ENCODE data around the gene HYPK. TPM values are rescaled to one million over a fixed set of nuclear protein-coding genes. Genes with fewer than 3 reads are reported as not detected.

Gene HYPK
- total RNA-seq, 1 donor from 2014 or later = 20.2 TPM

GRCh38 chr15:43851251-43851650 lies 50.9 kb downstream of the HYPK start:
- TF ChIP-seq, protein P1, sequence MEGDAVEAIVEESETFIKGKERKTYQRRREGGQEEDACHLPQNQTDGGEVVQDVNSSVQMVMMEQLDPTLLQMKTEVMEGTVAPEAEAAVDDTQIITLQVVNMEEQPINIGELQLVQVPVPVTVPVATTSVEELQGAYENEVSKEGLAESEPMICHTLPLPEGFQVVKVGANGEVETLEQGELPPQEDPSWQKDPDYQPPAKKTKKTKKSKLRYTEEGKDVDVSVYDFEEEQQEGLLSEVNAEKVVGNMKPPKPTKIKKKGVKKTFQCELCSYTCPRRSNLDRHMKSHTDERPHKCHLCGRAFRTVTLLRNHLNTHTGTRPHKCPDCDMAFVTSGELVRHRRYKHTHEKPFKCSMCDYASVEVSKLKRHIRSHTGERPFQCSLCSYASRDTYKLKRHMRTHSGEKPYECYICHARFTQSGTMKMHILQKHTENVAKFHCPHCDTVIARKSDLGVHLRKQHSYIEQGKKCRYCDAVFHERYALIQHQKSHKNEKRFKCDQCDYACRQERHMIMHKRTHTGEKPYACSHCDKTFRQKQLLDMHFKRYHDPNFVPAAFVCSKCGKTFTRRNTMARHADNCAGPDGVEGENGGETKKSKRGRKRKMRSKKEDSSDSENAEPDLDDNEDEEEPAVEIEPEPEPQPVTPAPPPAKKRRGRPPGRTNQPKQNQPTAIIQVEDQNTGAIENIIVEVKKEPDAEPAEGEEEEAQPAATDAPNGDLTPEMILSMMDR (IDR thresholded peaks at IDR 0.05) = no peak
- H3K36me3 ChIP-seq = peaks cover 3 to 21% of the 10 kb centered on the region in 2 donors

GRCh38 chr15:43852607-43853006 lies 52.2 kb downstream of the HYPK start:
- intact Hi-C loops (cut with DNase I) = no loop called here
- no peak for DNase-seq (ENCODE audit: low spot score in 2 of 2)
- TF ChIP-seq, protein P1 (IDR thresholded peaks at IDR 0.05) = no peak
- Histone ChIP-seq H3K36me3 (peaks cover 3 to 24% of the 10 kb centered on the region in 2 donors), H3K27me3 (no peaks in the 10 kb centered on the region), H3K9me3 (no peaks in the 10 kb centered on the region), H3K4me1 (no peaks in the 10 kb centered on the region), H3K27ac (no peak overlapping the region), H3K4me3 (no peak overlapping the region)

More at GRCh38 chr15:43851251-43851650, 50.9 kb downstream of the HYPK start:
- no peak for DNase-seq (ENCODE audit: low spot score in 2 of 2)
- intact Hi-C loops (cut with DNase I) = no loop called here
- Histone ChIP-seq H3K4me1 (no peaks in the 10 kb centered on the region), H3K27me3 (no peaks in the 10 kb centered on the region), H3K4me3 (no peak overlapping the region), H3K9me3 (no peaks in the 10 kb centered on the region), H3K27ac (no peak overlapping the region)

Other genes starting within 250 kb of the HYPK start
- gene PPIP5K1, start 210.4 kb upstream of the HYPK start, total RNA-seq = 99.2 TPM
- not detected for gene CKMT1B, start 206.6 kb upstream of the HYPK start, total RNA-seq
- gene STRC, start 181.8 kb upstream of the HYPK start, total RNA-seq = not detected
- 1.4 TPM for gene CATSPER2, start 151.8 kb upstream of the HYPK start, total RNA-seq
- gene CKMT1A, start 106.7 kb upstream of the HYPK start, total RNA-seq = not detected
- gene PDIA3, start 54.2 kb upstream of the HYPK start, total RNA-seq = 89.1 TPM
- 39.5 TPM for gene ELL3, start 23.6 kb upstream of the HYPK start, total RNA-seq
- 733 TPM for gene SERF2, start 8.3 kb upstream of the HYPK start, total RNA-seq
- gene SERINC4, start 379 bp upstream of the HYPK start, total RNA-seq = not detected
- 14.8 TPM for gene MFAP1, start 24.1 kb downstream of the HYPK start, total RNA-seq
- 5.2 TPM for gene WDR76, start 26.4 kb downstream of the HYPK start, total RNA-seq

Measured in ascending aorta (tissue), 2 donors.